ENCODE measurements around the gene PEX11G. TPM values are rescaled to one million over a fixed set of nuclear protein-coding genes. Genes with fewer than 3 reads are reported as not detected.
A peak's percentile ranks its signal among the peaks of the same experiment; 100 is the strongest.

The PEX11G gene
- polyA plus RNA-seq, 2 of the 4 experiments (the other 2 are of a cell fraction) = 1.3 to 1.9 TPM

GRCh38 chr19:7533281-7533885 is 44.5 kb upstream of the PEX11G start:
- H3K4me3 ChIP-seq = peak overlapping the region; percentile 89
- H3K9me3 ChIP-seq = no peaks in the 10 kb centered on the region
- peak overlapping the region; percentile 91 to 95 for H3K27ac ChIP-seq
- ChIA-PET POLR2A (interaction anchor here (1.0 to 3.0 kb wide), 2 partner anchors 11 to 27 kb away, joined by 3 to 11 read pairs; partner anchors contain the start of gene MCOLN1), CTCF (no interaction called here)
- peaks cover 11% of the 10 kb centered on the region; the same call in 2 of the 3 replicates for H3K4me1 ChIP-seq
- peak in 1 of 2 experiments; percentile 44; a peak in 3 of 6 replicates for ATAC-seq
- H3K4me2 ChIP-seq = peak overlapping the region; percentile 84
- TF ChIP-seq POLR2A (IDR thresholded peaks at IDR 0.05; ENCODE audit: low read length) = peak; percentile 4; the same call in 1 of the 2 replicates
- no peak for TF ChIP-seq CHD2 (IDR thresholded peaks at IDR 0.05; ENCODE audit: low read length, partially characterized antibody)
- DNase-seq (ENCODE audit: low read depth in 1 of 2, low spot score in 1 of 2) = peak in 1 of 2 experiments; percentile 66
- FAIRE-seq = no peak
- WGBS (ENCODE audit: missing lambda C conversion rate) = 40% methylated on average over 6 of the region's 30 CpGs

DNA sequence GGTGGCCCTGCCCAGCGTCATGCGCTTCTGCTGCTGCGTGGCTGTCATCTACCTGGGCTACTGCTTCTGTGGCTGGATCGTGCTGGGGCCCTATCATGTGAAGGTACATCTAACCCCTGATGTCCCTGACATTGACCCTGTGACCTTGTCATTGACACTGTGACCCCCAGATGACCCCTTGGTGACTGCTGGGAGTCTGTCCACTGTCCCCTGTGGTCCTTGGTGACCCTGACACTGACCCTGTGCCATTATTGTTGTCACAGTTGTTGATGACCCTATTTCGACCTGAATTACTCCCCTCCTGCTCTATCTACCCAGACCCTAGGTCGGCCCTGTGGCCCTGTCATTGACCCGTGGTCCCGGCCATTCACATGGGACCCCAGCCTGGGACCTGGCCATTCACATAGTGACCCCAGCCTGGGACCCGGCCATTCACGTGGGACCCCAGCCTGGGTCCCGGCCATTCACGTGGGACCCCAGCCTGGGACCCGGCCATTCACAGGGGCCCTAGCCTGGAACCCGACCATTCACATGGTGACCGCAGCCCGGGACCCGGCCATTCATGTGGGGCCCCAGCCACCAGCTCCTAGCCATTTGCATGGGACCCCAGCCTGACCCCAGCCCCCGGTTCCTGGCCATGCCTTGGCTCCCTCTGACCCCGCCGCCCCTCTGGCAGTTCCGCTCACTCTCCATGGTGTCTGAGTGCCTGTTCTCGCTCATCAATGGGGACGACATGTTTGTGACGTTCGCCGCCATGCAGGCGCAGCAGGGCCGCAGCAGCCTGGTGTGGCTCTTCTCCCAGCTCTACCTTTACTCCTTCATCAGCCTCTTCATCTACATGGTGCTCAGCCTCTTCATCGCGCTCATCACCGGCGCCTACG is 41.0 kb upstream of the PEX11G start:
- Histone ChIP-seq H3K27ac (no peak overlapping the region), H3K4me1 (peaks cover 6% of the 10 kb centered on the region; the same call in 2 of the 3 replicates), H3K4me2 (no peak overlapping the region), H3K4me3 (no peak overlapping the region), H3K9me3 (no peaks in the 10 kb centered on the region)
- WGBS (ENCODE audit: missing lambda C conversion rate) = 91% methylated on average over 19 of the region's 33 CpGs
- TF ChIP-seq ZFP36 (IDR thresholded peaks at IDR 0.05; ENCODE audit: borderline replicate concordance, partially characterized antibody) (no peak), ESRRA (IDR thresholded peaks at IDR 0.05; ENCODE audit: borderline replicate concordance, low read length) (0 out of 2 replicates have a peak, but pooled peaks have one; percentile 42)
- ChIA-PET CTCF (interaction anchor here (0.5 to 1.2 kb wide), 2 partner anchors 20 to 21 kb away, joined by 3 to 6 read pairs; no protein-coding TSS in a partner anchor), POLR2A (no interaction called here)
- FAIRE-seq (no peak), ATAC-seq (no peak), DNase-seq (ENCODE audit: low read depth in 1 of 2, low spot score in 1 of 2) (no peak)

DNA sequence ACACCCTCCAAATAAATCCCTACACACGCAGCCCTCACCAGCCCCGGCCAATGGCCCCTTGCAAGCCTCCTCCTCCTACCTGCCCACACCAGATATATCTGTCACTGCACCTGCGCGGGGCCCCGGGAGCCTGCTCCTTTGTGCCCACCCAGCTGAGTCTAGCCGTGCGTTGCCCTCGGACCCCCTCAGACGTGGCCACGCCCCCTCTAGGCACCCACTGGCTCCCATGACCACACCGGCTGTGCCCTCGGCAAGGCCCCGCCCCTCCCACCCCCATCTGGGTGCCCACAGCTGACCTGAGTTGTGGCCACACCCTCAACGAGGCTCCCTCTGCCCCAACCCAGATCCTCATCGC is 40.4 kb upstream of the PEX11G start:
- ChIA-PET POLR2A (no interaction called here), CTCF (no interaction called here)
- peaks cover 6% of the 10 kb centered on the region; the same call in 2 of the 3 replicates for H3K4me1 ChIP-seq
- no peaks in the 10 kb centered on the region for H3K9me3 ChIP-seq
- TF ChIP-seq USF2 (IDR thresholded peaks at IDR 0.05) (no peak), TP53 (CRISPR knock-in tag; IDR thresholded peaks at IDR 0.05) (no peak), NFE2L2 (conservative IDR thresholded peaks at IDR 0.05; ENCODE audit: low read length) (no peak), MAZ (IDR thresholded peaks at IDR 0.05; ENCODE audit: borderline replicate concordance, low read depth, low read length) (no peak), ESRRA (IDR thresholded peaks at IDR 0.05; ENCODE audit: borderline replicate concordance, low read length) (no peak)
- TF ChIP-seq, protein P1, sequence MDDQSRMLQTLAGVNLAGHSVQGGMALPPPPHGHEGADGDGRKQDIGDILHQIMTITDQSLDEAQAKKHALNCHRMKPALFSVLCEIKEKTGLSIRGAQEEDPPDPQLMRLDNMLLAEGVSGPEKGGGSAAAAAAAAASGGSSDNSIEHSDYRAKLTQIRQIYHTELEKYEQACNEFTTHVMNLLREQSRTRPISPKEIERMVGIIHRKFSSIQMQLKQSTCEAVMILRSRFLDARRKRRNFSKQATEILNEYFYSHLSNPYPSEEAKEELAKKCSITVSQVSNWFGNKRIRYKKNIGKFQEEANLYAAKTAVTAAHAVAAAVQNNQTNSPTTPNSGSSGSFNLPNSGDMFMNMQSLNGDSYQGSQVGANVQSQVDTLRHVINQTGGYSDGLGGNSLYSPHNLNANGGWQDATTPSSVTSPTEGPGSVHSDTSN (IDR thresholded peaks at IDR 0.05) = no peak
- TF ChIP-seq, protein P2, sequence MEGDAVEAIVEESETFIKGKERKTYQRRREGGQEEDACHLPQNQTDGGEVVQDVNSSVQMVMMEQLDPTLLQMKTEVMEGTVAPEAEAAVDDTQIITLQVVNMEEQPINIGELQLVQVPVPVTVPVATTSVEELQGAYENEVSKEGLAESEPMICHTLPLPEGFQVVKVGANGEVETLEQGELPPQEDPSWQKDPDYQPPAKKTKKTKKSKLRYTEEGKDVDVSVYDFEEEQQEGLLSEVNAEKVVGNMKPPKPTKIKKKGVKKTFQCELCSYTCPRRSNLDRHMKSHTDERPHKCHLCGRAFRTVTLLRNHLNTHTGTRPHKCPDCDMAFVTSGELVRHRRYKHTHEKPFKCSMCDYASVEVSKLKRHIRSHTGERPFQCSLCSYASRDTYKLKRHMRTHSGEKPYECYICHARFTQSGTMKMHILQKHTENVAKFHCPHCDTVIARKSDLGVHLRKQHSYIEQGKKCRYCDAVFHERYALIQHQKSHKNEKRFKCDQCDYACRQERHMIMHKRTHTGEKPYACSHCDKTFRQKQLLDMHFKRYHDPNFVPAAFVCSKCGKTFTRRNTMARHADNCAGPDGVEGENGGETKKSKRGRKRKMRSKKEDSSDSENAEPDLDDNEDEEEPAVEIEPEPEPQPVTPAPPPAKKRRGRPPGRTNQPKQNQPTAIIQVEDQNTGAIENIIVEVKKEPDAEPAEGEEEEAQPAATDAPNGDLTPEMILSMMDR (IDR thresholded peaks at IDR 0.05) = no peak
- no peak overlapping the region for H3K4me2 ChIP-seq
- ATAC-seq (no peak), FAIRE-seq (no peak), DNase-seq (ENCODE audit: low read depth in 1 of 2, low spot score in 1 of 2) (no peak)
- WGBS (ENCODE audit: missing lambda C conversion rate) = 83% methylated on average over 6 of the region's 15 CpGs
- no peak overlapping the region for H3K4me3 ChIP-seq
- H3K27ac ChIP-seq = no peak overlapping the region

DNA sequence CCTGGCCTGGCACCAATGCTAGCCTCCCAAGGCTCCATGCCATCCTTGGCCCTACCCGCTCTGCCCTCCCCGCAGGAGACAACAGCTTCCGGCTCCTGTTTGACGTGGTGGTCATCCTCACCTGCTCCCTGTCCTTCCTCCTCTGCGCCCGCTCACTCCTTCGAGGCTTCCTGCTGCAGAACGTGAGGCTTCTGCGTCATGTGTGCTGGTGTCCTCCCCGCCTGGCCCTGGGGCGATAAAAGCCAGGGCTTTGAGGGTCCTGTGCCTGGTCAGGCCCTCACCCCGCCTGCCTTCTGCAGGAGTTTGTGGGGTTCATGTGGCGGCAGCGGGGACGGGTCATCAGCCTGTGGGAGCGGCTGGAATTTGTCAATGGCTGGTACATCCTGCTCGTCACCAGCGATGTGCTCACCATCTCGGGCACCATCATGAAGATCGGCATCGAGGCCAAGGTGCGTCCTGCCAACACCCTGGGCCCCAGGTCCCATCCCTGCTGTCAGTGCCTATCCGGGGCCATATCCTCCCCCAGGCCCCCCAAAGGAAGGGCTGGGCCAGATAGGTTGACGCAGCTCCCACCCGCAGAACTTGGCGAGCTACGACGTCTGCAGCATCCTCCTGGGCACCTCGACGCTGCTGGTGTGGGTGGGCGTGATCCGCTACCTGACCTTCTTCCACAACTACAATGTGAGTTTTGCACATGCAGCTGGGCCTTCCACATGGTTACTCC is 39.8 kb upstream of the PEX11G start:
- ATAC-seq = no peak
- H3K27ac ChIP-seq = no peak overlapping the region
- no peak overlapping the region for H3K4me3 ChIP-seq
- peaks cover 6% of the 10 kb centered on the region; the same call in 2 of the 3 replicates for H3K4me1 ChIP-seq
- TF ChIP-seq RARB (CRISPR knock-in tag; IDR thresholded peaks at IDR 0.05) (no peak), E2F6 (IDR thresholded peaks at IDR 0.05; ENCODE audit: borderline replicate concordance, low read depth) (no peak), EHMT2 (IDR thresholded peaks at IDR 0.05; ENCODE audit: low read depth) (no peak), FOSL2 (IDR thresholded peaks at IDR 0.05) (no peak), FOSL2 (CRISPR knock-in tag; IDR thresholded peaks at IDR 0.05) (no peak), HOXB13 (CRISPR knock-in tag; IDR thresholded peaks at IDR 0.05; ENCODE audit: low read depth) (no peak), ATOH8 (CRISPR knock-in tag; IDR thresholded peaks at IDR 0.05; ENCODE audit: low read depth) (no peak)
- H3K4me2 ChIP-seq = no peak overlapping the region
- CTCF ChIA-PET = no interaction called here
- DNase-seq (ENCODE audit: low read depth in 1 of 2, low spot score in 1 of 2) = no peak
- FAIRE-seq = no peak
- H3K9me3 ChIP-seq = no peaks in the 10 kb centered on the region
- POLR2A ChIA-PET = no interaction called here
- WGBS (ENCODE audit: missing lambda C conversion rate) = 90% methylated on average over 24 of the region's 32 CpGs
